HG03108 (cell line): Measurements from ENCODE around the gene PATL2.
"Not testable (repeated sequence)": the region's sequence is repeated elsewhere in the genome, so short reads cannot be mapped to it uniquely, and the experiment has no call there.

Experiments used
- ATAC-seq: cut with Tn5 transposase; IDR thresholded peaks from one replicate; pipeline ENCODE4 v1.9.1; 2021; ENCODE audit warnings: moderate library complexity; ENCODE audit not compliant: unreplicated experiment

Gene PATL2

DNA sequence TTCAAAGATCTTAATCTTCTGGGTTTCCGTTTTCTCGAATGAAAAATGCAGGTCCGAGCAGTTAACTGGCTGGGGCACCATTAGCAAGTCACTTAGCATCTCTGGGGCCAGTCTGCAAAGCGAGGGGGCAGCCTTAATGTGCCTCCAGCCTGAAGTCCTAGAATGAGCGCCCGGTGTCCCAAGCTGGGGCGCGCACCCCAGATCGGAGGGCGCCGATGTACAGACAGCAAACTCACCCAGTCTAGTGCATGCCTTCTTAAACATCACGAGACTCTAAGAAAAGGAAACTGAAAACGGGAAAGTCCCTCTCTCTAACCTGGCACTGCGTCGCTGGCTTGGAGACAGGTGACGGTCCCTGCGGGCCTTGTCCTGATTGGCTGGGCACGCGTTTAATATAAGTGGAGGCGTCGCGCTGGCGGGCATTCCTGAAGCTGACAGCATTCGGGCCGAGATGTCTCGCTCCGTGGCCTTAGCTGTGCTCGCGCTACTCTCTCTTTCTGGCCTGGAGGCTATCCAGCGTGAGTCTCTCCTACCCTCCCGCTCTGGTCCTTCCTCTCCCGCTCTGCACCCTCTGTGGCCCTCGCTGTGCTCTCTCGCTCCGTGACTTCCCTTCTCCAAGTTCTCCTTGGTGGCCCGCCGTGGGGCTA lies at the start of gene PATL2, which contains the start of gene B2M:
Gene PATL2, minus strand, starts transcription at position 228 of the 647 bp plus-strand sequence. CDS start 34,833 bp downstream, outside the sequence.
Gene B2M, plus strand, starts transcription at position 422 of the 647 bp plus-strand sequence. Its CDS starts 30 bp downstream, at position 452.
- peak; percentile 80 for ATAC-seq

GRCh38 chr15:44753345-44753744 lies 42.2 kb upstream of the PATL2 start:
- ATAC-seq: no peak

- ATAC-seq: not testable (repeated sequence)
Observed at GRCh38 chr15:44743454-44743853, 32.3 kb upstream of the PATL2 start.

DNA sequence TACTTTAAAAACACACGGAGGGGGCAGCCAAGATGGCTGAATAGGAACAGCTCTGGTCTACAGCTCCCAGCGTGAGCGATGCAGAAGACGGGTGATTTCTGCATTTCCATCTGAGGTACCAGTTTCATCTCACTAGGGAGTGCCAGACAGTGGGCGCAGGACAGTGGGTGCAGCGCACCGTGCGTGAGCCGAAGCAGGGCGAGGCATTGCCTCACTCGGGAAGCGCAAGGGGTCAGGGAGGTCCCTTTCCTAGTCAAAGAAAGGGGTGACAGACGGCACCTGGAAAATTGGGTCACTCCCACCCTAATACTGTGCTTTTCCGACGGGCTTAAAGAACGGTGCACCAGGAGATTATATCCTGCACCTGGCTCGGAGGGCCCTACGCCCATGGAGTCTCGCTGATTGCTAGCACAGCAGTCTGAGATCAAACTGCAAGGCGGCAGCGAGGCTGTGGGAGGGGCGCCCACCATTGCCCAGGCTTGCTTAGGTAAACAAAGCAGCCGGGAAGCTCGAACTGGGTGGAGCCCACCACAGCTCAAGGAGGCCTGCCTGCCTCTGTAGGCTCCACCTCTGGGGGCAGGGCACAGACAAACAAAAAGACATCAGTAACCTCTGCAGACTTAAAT lies 28.2 kb upstream of the PATL2 start:
- not testable (repeated sequence) for ATAC-seq

GRCh38 chr15:44738340-44738984 lies 27.3 kb upstream of the PATL2 start:
- ATAC-seq: no peak

- ATAC-seq: no peak
Observed at GRCh38 chr15:44736181-44736765, 25.1 kb upstream of the PATL2 start, which contains the start of gene TRIM69. Gene TRIM69, plus strand, starts transcription at chr15:44736528. Its CDS starts 177 bp downstream, at chr15:44736705.

DNA sequence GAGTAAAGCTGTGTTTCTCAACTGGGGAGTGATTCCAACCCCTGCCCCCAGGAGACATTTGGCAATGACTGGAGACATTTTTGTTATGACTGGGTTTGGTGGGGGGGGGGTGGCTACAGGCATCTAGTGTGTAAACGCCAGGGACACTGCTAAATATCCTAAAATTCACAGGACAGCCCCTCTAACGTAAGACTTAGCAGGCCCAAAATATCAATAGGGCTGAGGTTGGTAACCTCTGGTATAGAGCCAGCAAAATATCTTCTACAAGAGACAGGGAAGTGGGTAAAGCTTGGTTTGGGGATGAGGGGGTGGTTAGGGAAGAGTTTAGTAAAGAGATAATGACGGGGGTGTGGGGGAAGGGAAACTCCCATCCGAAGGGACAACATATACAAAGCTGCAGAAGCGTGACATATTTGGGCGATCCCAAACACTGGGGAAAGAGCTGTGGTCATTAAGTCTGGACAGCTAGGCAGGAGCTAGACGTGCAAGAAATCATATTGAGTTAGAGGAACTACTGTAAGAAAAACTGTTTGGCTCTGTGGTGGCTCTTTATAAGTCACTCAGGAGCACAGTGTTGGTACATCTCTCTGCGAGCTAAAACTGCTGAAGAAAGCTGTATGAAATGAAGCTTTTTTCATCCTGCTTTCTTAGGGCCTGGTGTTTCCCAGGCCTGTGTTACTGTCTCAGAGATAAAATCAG lies 24.5 kb upstream of the PATL2 start:
- ATAC-seq: no peak

DNA sequence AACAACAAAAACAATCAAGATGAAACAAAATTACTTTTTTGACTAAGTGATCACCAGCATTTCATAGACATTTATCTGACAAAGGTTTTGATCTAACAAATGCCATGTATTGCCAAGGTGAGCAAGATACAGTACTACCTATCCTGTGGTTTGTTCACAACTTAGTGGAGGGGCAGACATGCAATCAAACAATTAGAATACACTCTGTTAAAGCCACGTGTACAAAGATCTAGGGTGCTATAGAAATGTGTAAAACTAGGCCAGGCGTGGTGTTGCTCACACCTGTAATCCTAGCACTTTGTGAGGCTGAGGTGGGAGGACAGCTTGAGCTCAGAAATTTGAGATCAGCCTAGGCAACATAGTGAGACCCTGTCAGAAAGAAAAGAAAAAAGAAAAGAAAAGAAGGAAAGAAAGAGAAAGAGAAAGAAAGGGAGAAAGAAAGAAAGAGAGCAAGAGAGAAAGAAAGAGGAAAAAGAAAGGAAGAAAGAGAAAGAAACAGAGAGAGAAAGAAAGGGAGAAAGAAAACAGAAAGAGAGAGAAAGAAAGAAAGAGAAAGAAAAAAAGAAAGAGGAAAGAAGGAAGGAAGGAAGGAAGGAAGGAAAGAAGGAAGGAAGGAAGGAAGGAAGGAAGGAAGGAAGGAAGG lies 23.8 kb upstream of the PATL2 start:
- ATAC-seq: no peak

DNA sequence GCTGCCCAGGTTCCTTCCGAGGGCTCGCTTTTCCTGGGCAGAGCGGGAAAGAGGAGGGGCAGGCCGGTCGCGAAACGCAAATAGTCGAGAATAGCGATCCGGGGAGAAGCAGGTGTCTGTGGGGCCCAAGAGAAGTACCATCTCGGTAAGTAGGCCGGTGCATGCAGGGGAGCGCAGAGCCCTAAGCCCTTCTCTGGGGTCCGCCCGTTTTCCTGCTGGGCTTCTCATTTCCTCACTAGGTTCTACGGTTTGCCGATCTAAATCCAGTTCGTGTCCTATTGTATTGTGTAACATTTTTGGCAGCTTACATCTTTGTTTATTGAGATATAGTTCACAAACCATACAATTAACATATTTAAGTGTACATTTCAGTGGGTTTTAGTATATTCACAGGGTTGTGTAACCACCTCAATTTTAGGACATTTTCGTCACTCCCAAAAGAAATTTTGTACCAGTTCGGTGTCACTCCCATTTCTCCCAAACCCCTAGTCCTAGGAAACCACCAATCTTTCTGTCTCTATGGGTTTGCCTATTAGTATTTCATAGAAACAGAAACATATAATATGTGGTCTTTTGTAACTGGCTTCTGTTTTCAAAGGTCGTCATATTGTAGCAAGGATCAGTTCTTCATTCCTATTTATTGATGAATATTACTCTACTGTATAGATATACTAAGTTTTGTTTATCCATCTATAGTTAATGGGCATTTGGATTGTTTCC lies 18.4 kb upstream of the PATL2 start:
- ATAC-seq: no peak

GRCh38 chr15:44728576-44729407 lies 17.7 kb upstream of the PATL2 start:
- peak; percentile 64 for ATAC-seq

DNA sequence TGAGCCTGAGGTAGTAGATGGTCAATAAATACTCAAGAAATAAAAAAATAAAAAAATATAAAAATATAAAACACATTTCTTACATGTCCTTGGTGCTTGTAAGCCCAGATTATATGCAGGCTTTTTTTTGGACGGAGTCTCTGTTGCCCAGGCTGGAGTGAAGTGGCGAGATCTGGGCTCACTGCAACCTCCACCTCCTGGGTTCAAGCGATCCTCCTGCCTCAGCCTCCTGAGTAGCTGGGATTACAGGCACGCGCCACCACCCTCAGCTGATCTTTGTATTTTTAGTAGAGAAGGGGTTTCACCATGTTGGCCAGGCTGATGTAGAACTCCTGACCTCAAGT lies 17.1 kb upstream of the PATL2 start:
- not testable (repeated sequence) for ATAC-seq

DNA sequence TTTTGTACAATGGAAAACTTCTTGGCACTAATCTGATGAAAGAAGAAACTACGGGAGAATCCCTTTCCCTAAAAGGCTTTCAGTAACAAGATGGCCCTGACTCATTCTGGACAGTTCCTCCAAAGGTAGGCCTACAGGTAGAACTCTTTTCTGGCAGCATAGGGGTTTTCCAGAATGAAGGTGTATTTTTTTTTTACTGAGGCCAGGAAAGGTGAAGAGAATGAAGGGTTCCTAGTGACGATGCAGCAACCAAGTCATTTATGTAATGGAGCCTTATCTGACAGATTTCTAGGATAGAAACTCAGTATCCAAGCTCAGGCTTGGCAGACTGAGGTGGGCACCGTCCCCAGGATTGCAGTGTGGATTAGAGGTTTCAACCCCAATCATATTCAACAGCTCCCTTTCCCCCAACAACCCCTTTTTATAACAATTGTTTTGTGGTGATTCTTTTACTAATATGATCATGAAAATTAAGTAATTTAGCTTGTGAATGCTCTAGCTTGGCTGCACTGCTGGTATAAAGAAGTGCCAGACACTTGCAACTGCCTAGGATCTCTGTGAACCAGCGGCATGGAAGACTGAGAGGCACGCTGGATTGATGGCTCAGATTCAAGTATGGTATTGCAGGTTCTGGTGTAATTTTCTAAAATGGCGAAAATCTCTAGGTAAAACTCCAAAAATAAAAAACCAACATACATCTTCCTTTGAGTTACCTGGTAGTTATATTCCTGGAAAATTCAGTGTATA lies 16.5 kb upstream of the PATL2 start:
- ATAC-seq: no peak

GRCh38 chr15:44726568-44727484 lies 15.7 kb upstream of the PATL2 start:
- ATAC-seq: peak; percentile 40

DNA sequence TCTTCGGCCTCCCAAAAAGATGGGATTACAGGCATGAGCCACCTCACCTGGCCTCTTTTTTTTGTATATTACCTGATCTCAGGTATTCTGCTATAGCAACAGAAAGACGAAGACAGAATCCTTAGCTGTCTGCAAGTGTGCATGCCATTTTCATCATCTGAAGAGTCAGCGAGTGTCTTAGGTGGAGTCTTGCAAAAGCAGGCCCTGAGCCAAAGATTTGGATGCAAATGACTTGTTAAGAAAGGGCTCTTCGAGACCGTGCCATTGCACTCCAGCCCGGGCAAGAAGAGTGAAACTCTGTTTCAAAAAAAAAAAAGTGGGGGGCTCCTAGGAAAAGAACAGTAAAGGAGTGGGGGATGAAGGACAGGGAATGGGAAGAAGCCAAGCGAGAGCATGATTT lies 15.0 kb upstream of the PATL2 start:
- ATAC-seq: no peak

GRCh38 chr15:44722011-44722410 lies 10.9 kb upstream of the PATL2 start:
- ATAC-seq: no peak

DNA sequence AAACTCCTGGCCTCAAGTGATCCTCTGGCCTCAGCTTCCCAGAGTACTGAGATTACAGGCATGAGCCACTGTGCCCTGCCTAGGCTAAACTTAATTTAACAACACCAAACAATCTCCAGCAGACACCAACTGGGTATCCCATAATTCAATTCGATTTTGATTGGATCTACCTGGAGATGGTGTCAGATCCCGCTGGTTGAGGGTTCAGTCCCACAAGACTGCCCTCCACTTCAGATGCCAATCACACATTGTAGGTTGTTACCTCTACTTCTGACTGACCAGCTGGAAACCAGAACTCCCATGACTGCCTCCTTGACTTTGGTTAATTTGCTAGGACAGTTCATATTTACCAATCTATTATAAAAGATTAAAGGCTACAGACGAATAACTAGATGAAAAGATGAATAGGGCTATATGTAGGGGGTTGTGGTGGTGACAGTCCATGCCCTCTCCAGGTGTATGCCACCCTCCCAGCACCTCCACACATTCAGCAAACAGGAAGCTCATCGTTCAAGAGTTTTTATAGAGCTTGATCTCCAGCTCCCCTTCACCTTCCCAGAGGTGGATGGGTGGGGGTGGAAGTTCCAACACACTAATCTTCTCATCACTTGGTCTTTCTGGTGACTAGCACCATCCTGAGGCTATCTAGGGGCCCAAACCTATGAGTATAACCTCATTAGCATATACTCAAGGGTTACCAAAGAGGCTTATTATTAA lies 9.5 kb upstream of the PATL2 start:
- no peak for ATAC-seq

GRCh38 chr15:44720000-44720435 lies 8.9 kb upstream of the PATL2 start:
- not testable (repeated sequence) for ATAC-seq
